Keratinocyte (primary cell): ENCODE results near the gene ARID3B. TPM values are rescaled to one million over a fixed set of nuclear protein-coding genes. Genes with fewer than 3 reads are reported as not detected.
A peak's percentile ranks its signal among the peaks of the same experiment; 100 is the strongest.

ENCODE experiments used
- DNase-seq: peaks from one replicate; pipeline ENCODE4 v3.0.0-alpha.2; 2011; ENCODE audit warnings: low read depth, missing footprints, low spot score
- FAIRE-seq: peaks from 2 replicates; lab custom pipeline; 2011; peaks lifted over from hg19 to GRCh38; lab: Jason Lieb, UNC
- H2AFZ ChIP-seq: 2 replicates; pipeline ENCODE4 v1.6.0; 2012; ENCODE audit warnings: low read length, control low read depth, inconsistent platforms; ENCODE audit not compliant: control insufficient read depth
- H3K27ac ChIP-seq: 2 replicates; pipeline ENCODE4 v1.5.1; 2011; ENCODE audit warnings: low read length; ENCODE audit not compliant: control insufficient read depth, insufficient read depth
- H3K27me3 ChIP-seq: 3 replicates; pipeline ENCODE4 v1.6.0; 2011; ENCODE audit warnings: low read length; ENCODE audit not compliant: control insufficient read depth, insufficient read depth; ENCODE audit errors: extremely low read depth
- H3K36me3 ChIP-seq, 2 experiments: 2 replicates in 1 of 2; 3 replicates in 1 of 2; pipeline ENCODE4 v1.5.1; 2011; ENCODE audit warnings: low read length in 2 of 2, mild to moderate bottlenecking in 1 of 2; ENCODE audit not compliant: control insufficient read depth in 2 of 2, insufficient read depth in 2 of 2; ENCODE audit errors: extremely low read depth in 1 of 2
- H3K4me1 ChIP-seq: 3 replicates; pipeline ENCODE4 v1.5.1; 2011; ENCODE audit warnings: low read length; ENCODE audit not compliant: control insufficient read depth, insufficient read depth; ENCODE audit errors: extremely low read depth
- H3K4me2 ChIP-seq: 3 replicates; pipeline ENCODE4 v1.6.0; 2011; ENCODE audit warnings: low read depth, low read length; ENCODE audit not compliant: control insufficient read depth, insufficient read depth; ENCODE audit errors: extremely low read depth
- H3K4me3 ChIP-seq, 3 experiments: fragments of 200-600 bp in 1 of 3; sonication (generic) in 1 of 3; 2 replicates in 2 of 3; 3 replicates in 1 of 3; pipeline ENCODE4 v1.5.1; 2011 to 2016; ENCODE audit warnings: low read length in 3 of 3, mild to moderate bottlenecking in 3 of 3, control low read depth in 2 of 3, inconsistent platforms in 1 of 3, low read depth in 1 of 3, mixed read lengths in 1 of 3, mixed run types in 1 of 3, moderate library complexity in 1 of 3; ENCODE audit not compliant: control insufficient read depth in 2 of 3, insufficient read depth in 2 of 3; ENCODE audit errors: extremely low read depth in 1 of 3
- H3K79me2 ChIP-seq: 2 replicates; pipeline ENCODE4 v1.6.0; 2012; ENCODE audit warnings: low read length; ENCODE audit not compliant: control insufficient read depth, insufficient read depth
- H3K9ac ChIP-seq: 3 replicates; pipeline ENCODE4 v1.6.0; 2011; ENCODE audit warnings: low read length; ENCODE audit not compliant: control insufficient read depth, insufficient read depth; ENCODE audit errors: extremely low read depth
- H3K9me1 ChIP-seq: 3 replicates; pipeline ENCODE4 v1.6.0; 2011; ENCODE audit warnings: low read length; ENCODE audit not compliant: control insufficient read depth, insufficient read depth; ENCODE audit errors: extremely low read depth
- H3K9me3 ChIP-seq: 2 replicates; pipeline ENCODE4 v1.5.1; 2012; ENCODE audit warnings: low read depth, low read length; ENCODE audit not compliant: control insufficient read depth
- H4K20me1 ChIP-seq: 3 replicates; pipeline ENCODE4 v1.6.0; 2011; ENCODE audit warnings: low read length; ENCODE audit not compliant: control insufficient read depth, insufficient read depth; ENCODE audit errors: extremely low read depth
- EZH2 ChIP-seq: IDR thresholded peaks from one replicate; pipeline ENCODE4 v1.6.1; 2012; ENCODE audit warnings: inconsistent platforms, mild to moderate bottlenecking, low read length, moderate library complexity
- dilution Hi-C: fragments of 300-500 bp; cut with MboI; formaldehyde crosslinking; loops from one replicate; pipeline ENCODE4 v1.7.0; 2020; ENCODE audit warnings: low sequenced_read_pairs; ENCODE audit not compliant: extremely low pct_ligation_motif_present
- polyA plus RNA-seq, 5 experiments: library from polyadenylated mRNA; depleted of rRNA in 3 of 5; stranded (reverse) in 3 of 5; stranded (forward) in 1 of 5; unstranded in 1 of 5; fragments of >200 nt; gene quantifications; 1 replicate in 1 of 5; 2 replicates in 3 of 5; 3 replicates in 1 of 5; pipeline versions ENCODE4 v1.2.1 to v1.2.3, GENCODE V29; 2011 to 2012; ENCODE audit warnings: missing spikeins in 2 of 5, low read depth in 1 of 5, low replicate concordance in 1 of 5
- TF ChIP-seq, protein P1 (sequence below), 3 experiments: IDR thresholded peaks in 1 of 3; conservative IDR thresholded peaks in 1 of 3; optimal IDR thresholded peaks in 1 of 3; 2 replicates in 2 of 3; 3 replicates in 1 of 3; pipeline versions ENCODE3 to v1.5.1; 2011; ENCODE audit warnings: low read length in 3 of 3, mild to moderate bottlenecking in 3 of 3, moderate library complexity in 2 of 3, control low read depth in 1 of 3, inconsistent platforms in 1 of 3; ENCODE audit not compliant: insufficient read depth in 2 of 3; ENCODE audit errors: extremely low read depth in 1 of 3

Gene ARID3B
- polyA plus RNA-seq, 1 donor (not counting 4 experiments of a cell fraction or from before 2014, with no cell fraction given) = 3.6 TPM

DNA sequence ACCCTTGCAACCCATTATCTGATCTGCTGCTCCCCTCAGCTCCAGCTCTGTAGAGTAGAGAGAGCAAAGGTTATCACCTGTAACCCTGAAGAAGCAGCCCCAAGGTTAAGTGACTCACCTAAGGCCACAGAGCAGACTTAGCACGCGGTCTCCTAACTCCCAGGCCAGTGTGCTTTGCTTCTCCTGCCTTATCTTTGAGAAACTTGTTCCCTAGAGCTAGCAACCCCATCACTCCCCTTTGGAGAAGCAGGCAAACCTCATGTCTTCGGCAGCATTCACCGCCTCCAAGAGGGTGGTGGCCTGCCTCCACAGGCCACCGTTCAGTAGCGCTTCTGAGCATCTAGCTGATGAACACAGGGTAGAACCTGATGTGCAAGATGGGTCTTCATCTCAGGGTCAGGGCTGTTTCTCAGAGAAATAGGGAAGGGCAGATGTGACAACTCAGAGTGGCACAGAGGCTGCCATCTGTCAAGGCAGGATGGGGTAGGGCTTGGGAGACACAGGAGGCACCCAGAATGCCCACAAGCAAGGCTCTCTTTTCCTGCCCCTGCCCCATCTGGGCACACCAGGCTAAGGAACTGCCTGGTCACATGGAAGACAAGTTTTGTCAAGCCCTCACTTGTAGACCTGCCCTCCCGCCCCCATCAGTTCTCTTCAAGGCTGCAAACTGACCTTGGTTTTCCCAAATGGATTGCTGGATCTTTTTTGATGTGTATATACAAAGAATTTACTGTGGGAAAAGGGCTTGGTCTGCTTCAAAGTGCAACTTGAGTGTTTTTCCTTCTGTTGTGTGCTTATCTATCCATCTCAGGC lies 39.7 kb downstream of the ARID3B start:
- dilution Hi-C loops = no loop called here
- DNase-seq = no peak
- Histone ChIP-seq H3K4me3 (peak overlapping the region in 1 of 3 experiments; percentile 14), H3K4me2 (peak overlapping the region; percentile 48), H3K79me2 (no peaks in the 10 kb centered on the region), H3K36me3 (peaks cover 6 to 7% of the 10 kb centered on the region in 2 experiments), H3K9me3 (no peaks in the 10 kb centered on the region), H3K9ac (no peak overlapping the region), H4K20me1 (peaks cover 4% of the 10 kb centered on the region), H2AFZ (no peak overlapping the region), H3K4me1 (peaks cover 12% of the 10 kb centered on the region), H3K9me1 (no peaks in the 10 kb centered on the region), H3K27ac (no peak overlapping the region), H3K27me3 (no peaks in the 10 kb centered on the region)
- no peak for TF ChIP-seq EZH2
- TF ChIP-seq, protein P1, sequence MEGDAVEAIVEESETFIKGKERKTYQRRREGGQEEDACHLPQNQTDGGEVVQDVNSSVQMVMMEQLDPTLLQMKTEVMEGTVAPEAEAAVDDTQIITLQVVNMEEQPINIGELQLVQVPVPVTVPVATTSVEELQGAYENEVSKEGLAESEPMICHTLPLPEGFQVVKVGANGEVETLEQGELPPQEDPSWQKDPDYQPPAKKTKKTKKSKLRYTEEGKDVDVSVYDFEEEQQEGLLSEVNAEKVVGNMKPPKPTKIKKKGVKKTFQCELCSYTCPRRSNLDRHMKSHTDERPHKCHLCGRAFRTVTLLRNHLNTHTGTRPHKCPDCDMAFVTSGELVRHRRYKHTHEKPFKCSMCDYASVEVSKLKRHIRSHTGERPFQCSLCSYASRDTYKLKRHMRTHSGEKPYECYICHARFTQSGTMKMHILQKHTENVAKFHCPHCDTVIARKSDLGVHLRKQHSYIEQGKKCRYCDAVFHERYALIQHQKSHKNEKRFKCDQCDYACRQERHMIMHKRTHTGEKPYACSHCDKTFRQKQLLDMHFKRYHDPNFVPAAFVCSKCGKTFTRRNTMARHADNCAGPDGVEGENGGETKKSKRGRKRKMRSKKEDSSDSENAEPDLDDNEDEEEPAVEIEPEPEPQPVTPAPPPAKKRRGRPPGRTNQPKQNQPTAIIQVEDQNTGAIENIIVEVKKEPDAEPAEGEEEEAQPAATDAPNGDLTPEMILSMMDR (optimal IDR thresholded peaks at IDR 0.05 in 1 of 3, IDR thresholded peaks at IDR 0.05 in 1 of 3, conservative IDR thresholded peaks at IDR 0.05 in 1 of 3; ENCODE audit: extremely low read depth in 1 of 3, insufficient read depth in 2 of 3, low read length in 3 of 3) = no peak
- peak; percentile 87 for FAIRE-seq

DNA sequence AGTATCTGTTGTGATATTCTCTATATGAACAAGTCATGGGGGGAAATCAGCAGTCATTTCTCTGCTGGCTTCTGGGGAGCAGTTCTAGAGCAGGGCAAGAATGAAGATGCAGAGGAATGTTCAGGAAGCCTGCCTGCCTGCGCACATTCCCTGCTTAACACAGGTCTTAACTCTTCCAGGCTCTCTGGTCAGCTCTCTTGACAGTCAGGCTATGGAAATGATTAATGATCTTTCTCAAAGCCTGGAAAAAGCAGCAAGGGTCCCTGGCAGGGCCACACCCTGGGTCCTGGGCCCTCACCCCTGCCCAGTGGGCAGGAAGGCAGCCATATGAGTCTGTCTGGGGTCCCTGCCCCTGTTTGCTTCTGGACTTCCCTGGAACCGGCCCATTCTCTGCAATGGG lies 43.2 kb downstream of the ARID3B start:
- no peak overlapping the region for H3K4me3 ChIP-seq
- dilution Hi-C loops = no loop called here
- no peaks in the 10 kb centered on the region for H3K9me3 ChIP-seq
- H2AFZ ChIP-seq = no peak overlapping the region
- H4K20me1 ChIP-seq = peaks cover 4% of the 10 kb centered on the region
- no peak overlapping the region for H3K4me2 ChIP-seq
- TF ChIP-seq EZH2 = no peak
- TF ChIP-seq, protein P1 (optimal IDR thresholded peaks at IDR 0.05 in 1 of 3, IDR thresholded peaks at IDR 0.05 in 1 of 3, conservative IDR thresholded peaks at IDR 0.05 in 1 of 3; ENCODE audit: extremely low read depth in 1 of 3, insufficient read depth in 2 of 3, low read length in 3 of 3) = no peak
- no peaks in the 10 kb centered on the region for H3K27me3 ChIP-seq
- no peak for FAIRE-seq
- H3K79me2 ChIP-seq = no peaks in the 10 kb centered on the region
- DNase-seq = no peak
- peaks cover 0 to 8% of the 10 kb centered on the region in 2 experiments for H3K36me3 ChIP-seq
- no peak overlapping the region for H3K27ac ChIP-seq
- H3K4me1 ChIP-seq = peaks cover 20% of the 10 kb centered on the region
- H3K9ac ChIP-seq = no peak overlapping the region
- no peaks in the 10 kb centered on the region for H3K9me1 ChIP-seq
